HCT116 (cell line): ENCODE measurements around the gene RBFOX2. TPM values are rescaled to one million over a fixed set of nuclear protein-coding genes. Genes with fewer than 3 reads are reported as not detected.

Source experiments
- ATAC-seq: fragments of 200-7000 bp; cut with Tn5 transposase; 2 replicates; pipeline ENCODE4 v1.9.1; 2020; ENCODE audit warnings: mild to moderate bottlenecking, moderate library complexity
- BruUV-seq: library from RNA; stranded (reverse); fragments of 400-500 nt; replicated peaks from 2 replicates; lab custom pipeline; 2021; lab: Mats Ljungman, UMichigan
- CTCF ChIA-PET: fragments of 300-600 bp; sonication (Branson Sonifier 250); formaldehyde crosslinking; loops from one replicate; lab custom pipeline; 2021; ENCODE audit warnings: antibody characterized with exemption; lab: Charles Lee
- POLR2A ChIA-PET: fragments of 300-600, 350-600 bp; sonication (Branson Sonifier 250); formaldehyde crosslinking; loops from one replicate; lab custom pipeline; 2021; ENCODE audit warnings: antibody characterized with exemption; lab: Charles Lee
- RAD21 ChIA-PET, 2 experiments: fragments of 300-600 bp; sonication (Branson Sonifier 250); formaldehyde crosslinking; loops; one replicate each; lab custom pipeline; 2023; ENCODE audit warnings: low total read pairs in 2 of 2; ENCODE audit not compliant: uncharacterized antibody in 2 of 2, unreplicated experiment in 2 of 2, low non-redundant PET in 1 of 2; lab: Charles Lee
- DNase-seq: peaks from one replicate; pipeline ENCODE4 v3.0.0-alpha.2; 2010; ENCODE audit warnings: low read depth, low spot score
- H2AFZ ChIP-seq: fragments of 200-600 bp; shearing (Covaris generic), sonication (generic); 2 replicates; pipeline ENCODE4 v1.6.1; 2017; ENCODE audit warnings: low read depth, mixed run types, mixed read lengths, antibody characterized with exemption, low read length; ENCODE audit not compliant: poor library complexity, severe bottlenecking
- H3K27ac ChIP-seq: 2 replicates; pipeline ENCODE4 v1.5.1; 2012; ENCODE audit warnings: low read depth, low read length
- H3K27me3 ChIP-seq: fragments of 200-600 bp; sonication (generic); 2 replicates; pipeline ENCODE4 v1.6.1; 2016; ENCODE audit warnings: mixed run types, low read length, mixed read lengths; ENCODE audit not compliant: insufficient read depth
- H3K36me3 ChIP-seq, 2 experiments: fragments of 200-500 bp in 1 of 2; fragments of 200-600 bp in 1 of 2; sonication (Bioruptor generic) in 1 of 2; sonication (generic) in 1 of 2; 2 replicates each; pipeline versions ENCODE4 v1.5.1 to v1.6.1; 2014 to 2016; ENCODE audit warnings: low read length in 2 of 2, inconsistent platforms in 1 of 2, mixed read lengths in 1 of 2, mixed run types in 1 of 2; ENCODE audit not compliant: insufficient read depth in 2 of 2, control insufficient read depth in 1 of 2
- H3K4me1 ChIP-seq, 2 experiments: fragments of 200-600 bp in 1 of 2; sonication (generic) in 1 of 2; 2 replicates each; pipeline versions ENCODE4 v1.5.1 to v1.6.1; 2012 to 2017; ENCODE audit warnings: low read length in 2 of 2, inconsistent platforms in 1 of 2, mild to moderate bottlenecking in 1 of 2, mixed read lengths in 1 of 2, mixed run types in 1 of 2, moderate library complexity in 1 of 2; ENCODE audit not compliant: insufficient read depth in 2 of 2, control insufficient read depth in 1 of 2
- H3K4me2 ChIP-seq: fragments of 200-600 bp; sonication (generic); 2 replicates; pipeline ENCODE4 v1.6.1; 2017; ENCODE audit warnings: mixed run types, low read length, mixed read lengths
- H3K4me3 ChIP-seq, 2 experiments: fragments of 200-600 bp in 1 of 2; sonication (generic) in 1 of 2; replicated peaks in 1 of 2; 2 replicates each; pipeline ENCODE4 v1.5.1; 2011 to 2016; ENCODE audit warnings: low read length in 2 of 2, control low read depth in 1 of 2, low read depth in 1 of 2, mild to moderate bottlenecking in 1 of 2, mixed read lengths in 1 of 2, mixed run types in 1 of 2
- H3K79me2 ChIP-seq: fragments of 200-600 bp; sonication (generic); 2 replicates; pipeline ENCODE4 v1.6.1; 2017; ENCODE audit warnings: mild to moderate bottlenecking, mixed run types, low read length, moderate library complexity, mixed read lengths; ENCODE audit not compliant: insufficient read depth
- H3K9ac ChIP-seq: fragments of 200-600 bp; sonication (generic); 2 replicates; pipeline ENCODE4 v1.6.1; 2016; ENCODE audit warnings: low read length, mixed read lengths
- H3K9me2 ChIP-seq: fragments of 200-600 bp; sonication (generic), shearing (Covaris generic); 2 replicates; pipeline ENCODE4 v1.6.1; 2017; ENCODE audit warnings: mixed run types, mild to moderate bottlenecking, moderate library complexity; ENCODE audit not compliant: insufficient read depth
- H3K9me3 ChIP-seq, 2 experiments: fragments of 200-500 bp in 1 of 2; fragments of 200-600 bp in 1 of 2; sonication (Bioruptor generic) in 1 of 2; sonication (generic) in 1 of 2; 2 replicates each; pipeline ENCODE4 v1.6.1; 2014 to 2017; ENCODE audit warnings: low read length in 2 of 2, mixed read lengths in 2 of 2, inconsistent platforms in 1 of 2, low read depth in 1 of 2, mild to moderate bottlenecking in 1 of 2, mixed run types in 1 of 2, moderate library complexity in 1 of 2; ENCODE audit not compliant: control insufficient read depth in 1 of 2, insufficient read depth in 1 of 2
- H4K20me1 ChIP-seq: fragments of 200-600 bp; sonication (generic), shearing (Covaris generic); 2 replicates; pipeline ENCODE4 v1.6.1; 2017; ENCODE audit warnings: mixed run types, mild to moderate bottlenecking, moderate library complexity; ENCODE audit not compliant: insufficient read depth
- EGR1 ChIP-seq: IDR thresholded peaks from 2 replicates; pipeline ENCODE4 v1.6.1; 2012; ENCODE audit warnings: low read depth
- ELF1 ChIP-seq: IDR thresholded peaks from 2 replicates; pipeline ENCODE4 v1.6.1; 2012; ENCODE audit warnings: low read depth, borderline replicate concordance
- POLR2A ChIP-seq: IDR thresholded peaks from 2 replicates; pipeline ENCODE4 v1.7.0; 2011; ENCODE audit warnings: borderline replicate concordance; ENCODE audit not compliant: insufficient read depth, insufficient read length; ENCODE audit errors: extremely low read depth
- RAD21 ChIP-seq: IDR thresholded peaks from 2 replicates; pipeline ENCODE4 v1.6.1; 2012; ENCODE audit warnings: low read depth, mild to moderate bottlenecking
- intact Hi-C: fragments of 100-400 bp; cut with micrococcal nuclease; formaldehyde crosslinking; loops from 2 replicates; pipeline ENCODE4 v1.10.0; 2022
- total RNA-seq: library from RNA; stranded (reverse); gene quantifications from one replicate; pipeline ENCODE4 v1.2.1, GENCODE V29; 2021; ENCODE audit not compliant: unreplicated experiment
- TF ChIP-seq, protein P1 (sequence below): IDR thresholded peaks from 2 replicates; pipeline ENCODE4 v1.6.1; 2012; ENCODE audit warnings: low read depth
- TF ChIP-seq, protein P2 (sequence below): IDR thresholded peaks from 2 replicates; pipeline ENCODE4 v1.6.1; 2012

RBFOX2 gene
- total RNA-seq, 1 experiment from 2014 or later, result 83.9 TPM

DNA sequence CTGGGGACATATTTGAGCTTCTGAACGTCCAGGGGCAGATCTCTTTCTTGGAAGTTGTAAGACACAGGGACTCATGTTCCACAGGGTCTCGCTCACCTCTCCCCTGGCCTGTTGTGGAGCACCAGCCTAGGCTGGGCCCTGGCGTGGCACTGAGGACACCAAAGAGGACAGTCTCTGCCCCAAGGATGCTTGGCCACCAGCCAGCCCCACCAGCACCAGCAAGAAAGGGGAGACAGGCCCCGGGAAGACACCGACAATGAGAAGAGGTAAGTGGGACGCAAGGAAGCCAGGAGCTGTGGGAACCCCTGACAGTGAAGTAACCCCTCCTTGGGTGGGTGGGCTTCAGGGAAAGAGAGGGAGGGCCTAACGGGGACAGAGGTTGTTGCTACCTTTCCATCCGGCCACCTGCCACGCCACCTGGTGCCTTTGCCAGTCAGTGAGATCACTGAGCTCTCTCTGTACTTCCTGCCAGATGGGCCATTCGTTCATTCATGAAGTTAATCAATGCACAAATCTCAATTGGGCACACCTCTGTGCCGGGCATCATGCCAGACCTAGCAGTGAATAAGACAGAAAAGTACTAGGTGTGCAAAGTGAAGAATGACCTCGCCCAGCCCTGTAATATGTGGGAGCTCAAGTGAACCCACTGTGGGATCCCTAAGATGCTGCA lies 299.9 kb downstream of the RBFOX2 start:
- H3K79me2 ChIP-seq, result no peaks in the 10 kb centered on the region
- no peak overlapping the region for H3K9ac ChIP-seq
- H3K9me3 ChIP-seq, result no peaks in the 10 kb centered on the region
- H3K4me2 ChIP-seq, result no peak overlapping the region
- DNase-seq (no peak), ATAC-seq (no peak)
- TF ChIP-seq ELF1 (no peak), RAD21 (no peak), POLR2A (no peak)
- TF ChIP-seq, protein P1, sequence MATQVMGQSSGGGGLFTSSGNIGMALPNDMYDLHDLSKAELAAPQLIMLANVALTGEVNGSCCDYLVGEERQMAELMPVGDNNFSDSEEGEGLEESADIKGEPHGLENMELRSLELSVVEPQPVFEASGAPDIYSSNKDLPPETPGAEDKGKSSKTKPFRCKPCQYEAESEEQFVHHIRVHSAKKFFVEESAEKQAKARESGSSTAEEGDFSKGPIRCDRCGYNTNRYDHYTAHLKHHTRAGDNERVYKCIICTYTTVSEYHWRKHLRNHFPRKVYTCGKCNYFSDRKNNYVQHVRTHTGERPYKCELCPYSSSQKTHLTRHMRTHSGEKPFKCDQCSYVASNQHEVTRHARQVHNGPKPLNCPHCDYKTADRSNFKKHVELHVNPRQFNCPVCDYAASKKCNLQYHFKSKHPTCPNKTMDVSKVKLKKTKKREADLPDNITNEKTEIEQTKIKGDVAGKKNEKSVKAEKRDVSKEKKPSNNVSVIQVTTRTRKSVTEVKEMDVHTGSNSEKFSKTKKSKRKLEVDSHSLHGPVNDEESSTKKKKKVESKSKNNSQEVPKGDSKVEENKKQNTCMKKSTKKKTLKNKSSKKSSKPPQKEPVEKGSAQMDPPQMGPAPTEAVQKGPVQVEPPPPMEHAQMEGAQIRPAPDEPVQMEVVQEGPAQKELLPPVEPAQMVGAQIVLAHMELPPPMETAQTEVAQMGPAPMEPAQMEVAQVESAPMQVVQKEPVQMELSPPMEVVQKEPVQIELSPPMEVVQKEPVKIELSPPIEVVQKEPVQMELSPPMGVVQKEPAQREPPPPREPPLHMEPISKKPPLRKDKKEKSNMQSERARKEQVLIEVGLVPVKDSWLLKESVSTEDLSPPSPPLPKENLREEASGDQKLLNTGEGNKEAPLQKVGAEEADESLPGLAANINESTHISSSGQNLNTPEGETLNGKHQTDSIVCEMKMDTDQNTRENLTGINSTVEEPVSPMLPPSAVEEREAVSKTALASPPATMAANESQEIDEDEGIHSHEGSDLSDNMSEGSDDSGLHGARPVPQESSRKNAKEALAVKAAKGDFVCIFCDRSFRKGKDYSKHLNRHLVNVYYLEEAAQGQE, result no peak
- TF ChIP-seq, protein P2, sequence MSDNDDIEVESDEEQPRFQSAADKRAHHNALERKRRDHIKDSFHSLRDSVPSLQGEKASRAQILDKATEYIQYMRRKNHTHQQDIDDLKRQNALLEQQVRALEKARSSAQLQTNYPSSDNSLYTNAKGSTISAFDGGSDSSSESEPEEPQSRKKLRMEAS, result no peak
- no peaks in the 10 kb centered on the region for H3K4me1 ChIP-seq
- ChIA-PET CTCF (no interaction called here), RAD21 (no interaction called here), POLR2A (no interaction called here)
- no peak overlapping the region for H2AFZ ChIP-seq
- H4K20me1 ChIP-seq, result no peaks in the 10 kb centered on the region
- H3K27me3 ChIP-seq, result no peaks in the 10 kb centered on the region
- no peaks in the 10 kb centered on the region for H3K9me2 ChIP-seq
- intact Hi-C loops, result no loop called here
- no TSS peak for BruUV-seq
- no peak overlapping the region for H3K27ac ChIP-seq
- no peaks in the 10 kb centered on the region for H3K36me3 ChIP-seq
- H3K4me3 ChIP-seq, result no peak overlapping the region

GRCh38 chr22:35727436-35727835 lies 301.2 kb downstream of the RBFOX2 start:
- ChIA-PET CTCF (no interaction called here), POLR2A (no interaction called here), RAD21 (interaction anchor here in 1 of 2 experiments (0.6 kb wide), 1 partner anchor 113 kb away, joined by 9 read pairs; no protein-coding TSS in a partner anchor)
- no peaks in the 10 kb centered on the region for H3K9me3 ChIP-seq
- BruUV-seq, result no TSS peak
- DNase-seq (no peak), ATAC-seq (no peak)
- no peak overlapping the region for H3K4me2 ChIP-seq
- no peaks in the 10 kb centered on the region for H3K27me3 ChIP-seq
- no peak for TF ChIP-seq EGR1
- H3K4me1 ChIP-seq, result no peaks in the 10 kb centered on the region
- no peak overlapping the region for H3K9ac ChIP-seq
- no peaks in the 10 kb centered on the region for H4K20me1 ChIP-seq
- no peak overlapping the region for H2AFZ ChIP-seq
- H3K79me2 ChIP-seq, result no peaks in the 10 kb centered on the region
- H3K27ac ChIP-seq, result no peak overlapping the region
- no peaks in the 10 kb centered on the region for H3K9me2 ChIP-seq
- intact Hi-C loops, result no loop called here
- no peak overlapping the region for H3K4me3 ChIP-seq
- H3K36me3 ChIP-seq, result no peaks in the 10 kb centered on the region
